Peyer's patch (tissue), 4 donors: ENCODE measurements around the gene CYB5B.

Experiments used
- POLR2A ChIP-seq, 2 donors: fragments of 450-650 bp; IDR thresholded peaks; one replicate each; pipeline ENCODE4 v1.5.1; 2017; ENCODE audit warnings: antibody characterized with exemption in 2 of 2, mild to moderate bottlenecking in 2 of 2, moderate library complexity in 2 of 2
- TF ChIP-seq, protein P1 (sequence below), 6 experiments: fragments of 450-650 bp in 4 of 6; fragments of 200-600 bp in 2 of 6; sonication (generic) in 1 of 6; IDR thresholded peaks; one replicate each; pipeline ENCODE4 v1.5.1; 2017 to 2019; ENCODE audit warnings: antibody characterized with exemption in 6 of 6, mild to moderate bottlenecking in 3 of 6, moderate library complexity in 1 of 6

- TF ChIP-seq, protein P1, sequence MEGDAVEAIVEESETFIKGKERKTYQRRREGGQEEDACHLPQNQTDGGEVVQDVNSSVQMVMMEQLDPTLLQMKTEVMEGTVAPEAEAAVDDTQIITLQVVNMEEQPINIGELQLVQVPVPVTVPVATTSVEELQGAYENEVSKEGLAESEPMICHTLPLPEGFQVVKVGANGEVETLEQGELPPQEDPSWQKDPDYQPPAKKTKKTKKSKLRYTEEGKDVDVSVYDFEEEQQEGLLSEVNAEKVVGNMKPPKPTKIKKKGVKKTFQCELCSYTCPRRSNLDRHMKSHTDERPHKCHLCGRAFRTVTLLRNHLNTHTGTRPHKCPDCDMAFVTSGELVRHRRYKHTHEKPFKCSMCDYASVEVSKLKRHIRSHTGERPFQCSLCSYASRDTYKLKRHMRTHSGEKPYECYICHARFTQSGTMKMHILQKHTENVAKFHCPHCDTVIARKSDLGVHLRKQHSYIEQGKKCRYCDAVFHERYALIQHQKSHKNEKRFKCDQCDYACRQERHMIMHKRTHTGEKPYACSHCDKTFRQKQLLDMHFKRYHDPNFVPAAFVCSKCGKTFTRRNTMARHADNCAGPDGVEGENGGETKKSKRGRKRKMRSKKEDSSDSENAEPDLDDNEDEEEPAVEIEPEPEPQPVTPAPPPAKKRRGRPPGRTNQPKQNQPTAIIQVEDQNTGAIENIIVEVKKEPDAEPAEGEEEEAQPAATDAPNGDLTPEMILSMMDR (IDR thresholded peaks at IDR 0.05): no peak
- TF ChIP-seq POLR2A (IDR thresholded peaks at IDR 0.05): peak in 1 of 2 donors; percentile 43
These were observed 20.1 kb upstream of the CYB5B start for GRCh38 chr16:69404275-69404805.
